Measurements from ENCODE around the gene ING4. TPM values are rescaled to one million over a fixed set of nuclear protein-coding genes. Genes with fewer than 3 reads are reported as not detected.
"Not testable (repeated sequence)": the region's sequence is repeated elsewhere in the genome, so short reads cannot be mapped to it uniquely, and the experiment has no call there.

The ING4 gene
- total RNA-seq, result 23.2 TPM
- long read RNA-seq, transcript ING4-201 (8 exons, 1,709 nt), result major isoform, 12 of 34 reads
- long read RNA-seq, transcript ING4-202 (8 exons, 1,393 nt), result minor isoform, 6 of 34 reads
- long read RNA-seq, transcript ING4-203 (8 exons, 741 nt), result minor isoform, 5 of 34 reads
- long read RNA-seq, partial matches to known transcripts, result 3 of 34 reads
- long read RNA-seq, other reads (novel, unspliced or antisense), result 7 of 34 reads

DNA sequence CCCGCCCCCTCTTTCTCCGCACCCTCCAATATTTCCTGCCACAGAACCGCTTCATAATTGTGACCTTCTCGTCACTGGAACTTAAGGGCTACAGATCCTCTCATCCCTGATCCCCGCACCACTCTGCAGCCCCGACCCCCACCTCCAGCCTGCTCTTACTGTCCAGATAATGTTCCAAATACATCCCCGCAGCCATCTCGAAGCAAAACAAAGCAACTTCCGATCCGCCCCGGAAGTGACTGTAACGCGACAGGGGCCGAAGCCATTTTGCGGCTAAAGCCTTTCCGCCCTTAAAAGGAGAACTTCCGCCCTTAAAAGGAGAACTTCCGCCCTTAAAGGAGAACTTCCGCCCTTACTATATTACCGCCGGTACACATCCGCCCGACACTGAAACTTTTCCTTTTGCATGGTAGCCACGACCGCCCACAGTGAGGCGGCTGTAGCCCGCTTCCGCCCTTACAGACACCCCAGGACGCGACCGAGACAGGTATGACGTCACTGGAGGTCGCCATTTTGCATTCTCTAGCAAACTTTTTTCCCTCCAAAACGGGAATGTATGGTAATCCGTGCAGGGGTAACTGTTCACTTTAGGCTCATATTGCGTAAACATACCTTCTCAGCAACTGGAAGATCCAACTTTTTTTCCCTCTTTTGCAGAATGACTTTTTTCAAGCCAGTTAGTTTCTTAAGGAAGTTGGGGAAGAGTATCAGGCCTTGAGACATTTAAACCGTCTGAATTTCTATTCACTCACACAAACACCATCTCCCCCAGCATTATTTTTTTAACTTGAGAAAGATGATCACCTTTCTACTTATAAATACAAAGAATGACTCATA is at the start of gene ING4:
TSS of gene ING4 (minus strand) at position 214 of the 837 bp plus-strand sequence. CDS start at position 196, 18 bp downstream.
- Histone ChIP-seq H3K9me3 (replicated peaks) (no peaks in the 10 kb centered on the region), H3K27ac (replicated peaks) (peak within 1 kb of the TSS; percentile 81), H3K36me3 (peaks cover 31% of the 10 kb centered on the region), H3K4me1 (peaks cover 23% of the 10 kb centered on the region), H3K27me3 (ENCODE audit: low read depth) (no peaks in the 10 kb centered on the region), H3K4me3 (peak within 1 kb of the TSS; percentile 83)
- TF ChIP-seq, protein P1, sequence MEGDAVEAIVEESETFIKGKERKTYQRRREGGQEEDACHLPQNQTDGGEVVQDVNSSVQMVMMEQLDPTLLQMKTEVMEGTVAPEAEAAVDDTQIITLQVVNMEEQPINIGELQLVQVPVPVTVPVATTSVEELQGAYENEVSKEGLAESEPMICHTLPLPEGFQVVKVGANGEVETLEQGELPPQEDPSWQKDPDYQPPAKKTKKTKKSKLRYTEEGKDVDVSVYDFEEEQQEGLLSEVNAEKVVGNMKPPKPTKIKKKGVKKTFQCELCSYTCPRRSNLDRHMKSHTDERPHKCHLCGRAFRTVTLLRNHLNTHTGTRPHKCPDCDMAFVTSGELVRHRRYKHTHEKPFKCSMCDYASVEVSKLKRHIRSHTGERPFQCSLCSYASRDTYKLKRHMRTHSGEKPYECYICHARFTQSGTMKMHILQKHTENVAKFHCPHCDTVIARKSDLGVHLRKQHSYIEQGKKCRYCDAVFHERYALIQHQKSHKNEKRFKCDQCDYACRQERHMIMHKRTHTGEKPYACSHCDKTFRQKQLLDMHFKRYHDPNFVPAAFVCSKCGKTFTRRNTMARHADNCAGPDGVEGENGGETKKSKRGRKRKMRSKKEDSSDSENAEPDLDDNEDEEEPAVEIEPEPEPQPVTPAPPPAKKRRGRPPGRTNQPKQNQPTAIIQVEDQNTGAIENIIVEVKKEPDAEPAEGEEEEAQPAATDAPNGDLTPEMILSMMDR (IDR thresholded peaks at IDR 0.05; ENCODE audit: borderline replicate concordance), result no peak
- intact Hi-C loops (cut with micrococcal nuclease), result no loop called here
- DNase-seq, result peak; percentile 97

DNA sequence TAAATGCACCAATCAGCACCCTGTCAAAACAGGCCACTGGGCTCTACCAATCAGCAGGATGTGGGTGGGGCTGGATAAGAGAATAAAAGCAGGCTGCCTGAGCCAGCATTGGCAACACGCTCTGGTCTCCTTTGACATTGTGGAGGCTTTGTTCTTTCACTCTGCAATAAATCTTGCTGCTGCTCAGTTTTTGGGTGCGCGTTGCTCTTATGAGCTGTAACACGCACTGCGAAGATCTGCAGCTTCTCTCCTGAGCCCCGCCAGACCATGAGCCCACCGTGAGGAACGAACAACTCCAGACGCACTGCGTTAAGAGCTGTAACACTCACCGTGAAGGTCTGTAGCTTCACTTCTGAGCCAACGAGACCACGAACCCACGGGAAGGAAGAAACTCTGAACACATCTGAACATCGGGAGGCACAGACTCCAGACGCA is 46.1 kb upstream of the ING4 start:
- peaks cover 95% of the 10 kb centered on the region for H3K27me3 ChIP-seq (ENCODE audit: low read depth)
- no peaks in the 10 kb centered on the region for H3K4me1 ChIP-seq
- H3K36me3 ChIP-seq, result no peaks in the 10 kb centered on the region
- H3K9me3 ChIP-seq (replicated peaks), result no peaks in the 10 kb centered on the region
- TF ChIP-seq, protein P1 (IDR thresholded peaks at IDR 0.05; ENCODE audit: borderline replicate concordance), result no peak
- no peak overlapping the region for H3K4me3 ChIP-seq
- DNase-seq, result no peak
- no peak overlapping the region for H3K27ac ChIP-seq (replicated peaks)
- intact Hi-C loops (cut with micrococcal nuclease), result no loop called here

DNA sequence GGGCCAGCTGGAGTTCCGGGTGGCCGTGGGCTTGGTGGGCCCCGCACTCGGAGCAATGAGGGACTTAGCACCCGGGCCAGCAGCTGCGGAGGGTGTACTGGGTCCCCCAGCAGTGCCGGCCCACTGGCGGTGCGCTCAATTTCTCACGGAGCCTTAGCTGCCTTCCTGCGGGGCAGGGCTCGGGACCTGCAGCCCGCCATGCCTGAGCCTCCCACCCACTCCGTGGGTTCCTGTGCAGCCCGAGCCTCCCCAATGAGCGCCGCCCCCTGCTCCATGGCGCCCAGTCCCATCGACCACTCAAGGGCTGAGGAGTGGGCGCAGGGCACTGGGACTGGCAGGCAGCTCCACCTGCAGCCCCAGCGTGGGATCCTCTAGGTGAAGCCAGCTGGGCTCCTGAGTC is 45.4 kb upstream of the ING4 start:
- intact Hi-C loops (cut with micrococcal nuclease); H3K9me3 ChIP-seq (replicated peaks); H3K27ac ChIP-seq (replicated peaks); DNase-seq; H3K4me1 ChIP-seq; H3K36me3 ChIP-seq; H3K4me3 ChIP-seq: not testable (repeated sequence)
- H3K27me3 ChIP-seq (ENCODE audit: low read depth), result peaks cover 95% of the 10 kb centered on the region

- Histone ChIP-seq H3K9me3 (replicated peaks) (no peaks in the 10 kb centered on the region), H3K27ac (replicated peaks) (no peak overlapping the region), H3K4me3 (no peak overlapping the region), H3K4me1 (peaks cover 14% of the 10 kb centered on the region), H3K36me3 (no peaks in the 10 kb centered on the region), H3K27me3 (ENCODE audit: low read depth) (peaks cover 99% of the 10 kb centered on the region)
- DNase-seq, result no peak
- intact Hi-C loops (cut with micrococcal nuclease), result no loop called here
- TF ChIP-seq, protein P1 (IDR thresholded peaks at IDR 0.05; ENCODE audit: borderline replicate concordance), result no peak
Observed at GRCh38 chr12:6703631-6704030, 40.7 kb upstream of the ING4 start.

DNA sequence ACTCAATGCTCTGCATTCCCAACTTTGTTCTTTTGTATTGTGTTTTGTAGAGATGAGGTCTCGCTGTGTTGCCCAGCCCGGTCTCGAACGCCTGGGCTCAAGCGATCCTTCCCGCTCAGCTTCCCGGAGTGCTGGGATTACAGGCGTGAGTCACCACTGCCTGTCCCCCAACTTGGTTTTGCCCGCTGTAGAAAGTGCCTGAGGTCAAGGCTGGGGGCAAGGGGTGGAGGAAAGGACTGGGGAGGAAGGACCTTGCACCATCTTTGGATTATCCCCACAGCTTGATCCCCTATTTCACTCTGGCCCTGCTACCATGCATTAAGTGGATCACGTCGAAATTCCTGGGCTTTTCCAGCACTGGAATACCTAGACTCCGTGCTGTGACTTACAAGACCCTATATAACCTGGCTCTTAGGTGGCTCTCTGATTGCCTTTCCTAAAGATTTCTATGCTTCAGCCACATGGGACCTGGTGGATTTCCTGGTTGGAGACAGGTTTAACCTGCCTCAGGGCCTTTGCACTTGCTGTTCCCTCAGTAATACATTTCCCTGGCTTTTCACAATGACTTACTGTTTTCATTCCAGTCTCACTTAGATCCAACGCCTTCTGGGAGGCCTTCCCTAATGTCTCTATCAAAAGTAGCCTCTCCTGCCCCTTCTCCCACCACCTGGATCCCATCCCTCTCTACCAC is 38.3 kb upstream of the ING4 start:
- Histone ChIP-seq H3K4me1 (peaks cover 14% of the 10 kb centered on the region), H3K27ac (replicated peaks) (no peak overlapping the region), H3K27me3 (ENCODE audit: low read depth) (peaks cover 100% of the 10 kb centered on the region), H3K36me3 (no peaks in the 10 kb centered on the region), H3K9me3 (replicated peaks) (no peaks in the 10 kb centered on the region), H3K4me3 (peak overlapping the region; percentile 65)
- intact Hi-C loops (cut with micrococcal nuclease), result no loop called here
- no peak for DNase-seq
- TF ChIP-seq, protein P1 (IDR thresholded peaks at IDR 0.05; ENCODE audit: borderline replicate concordance), result no peak
